Endothelial cell of umbilical vein (primary cell): Measurements from ENCODE around the gene TSPEAR. TPM values are rescaled to one million over a fixed set of nuclear protein-coding genes. Genes with fewer than 3 reads are reported as not detected.

Experiments
- BruUV-seq: library from RNA; stranded (reverse); fragments of 400-500 nt; replicated peaks from 2 replicates; lab custom pipeline; 2021; lab: Mats Ljungman, UMichigan
- CTCF ChIA-PET: fragments of 300-600, 350-600 bp; sonication (Branson Sonifier 250); formaldehyde crosslinking; loops from one replicate; lab custom pipeline; 2021; ENCODE audit warnings: antibody characterized with exemption, inconsistent platforms; lab: Charles Lee
- POLR2A ChIA-PET: fragments of 300-600, 350-600 bp; sonication (Branson Sonifier 250); formaldehyde crosslinking; loops from one replicate; lab custom pipeline; 2021; ENCODE audit warnings: antibody characterized with exemption, inconsistent platforms; lab: Charles Lee
- DNase-seq: peaks from one replicate; pipeline ENCODE4 v3.0.0-alpha.2; 2011; ENCODE audit warnings: low read depth, low spot score
- FAIRE-seq: peaks from 2 replicates; lab custom pipeline; 2011; peaks lifted over from hg19 to GRCh38; lab: Jason Lieb, UNC
- H2AFZ ChIP-seq: 2 replicates; pipeline ENCODE4 v1.6.0; 2012; ENCODE audit warnings: low read depth, low read length, control low read depth, inconsistent platforms
- H3K27ac ChIP-seq: 2 replicates; pipeline ENCODE4 v1.5.1; 2011; ENCODE audit warnings: low read depth, mild to moderate bottlenecking, control low read depth, low read length, moderate library complexity; ENCODE audit not compliant: insufficient read depth
- H3K27me3 ChIP-seq, 2 experiments: 2 replicates each; pipeline versions ENCODE4 v1.6.0 to v1.6.1; 2011; ENCODE audit warnings: low read length in 2 of 2, mixed read lengths in 1 of 2; ENCODE audit not compliant: control insufficient read depth in 2 of 2, insufficient read depth in 2 of 2
- H3K36me3 ChIP-seq, 2 experiments: 2 replicates in 1 of 2; 3 replicates in 1 of 2; pipeline ENCODE4 v1.5.1; 2011; ENCODE audit warnings: low read length in 2 of 2, mild to moderate bottlenecking in 1 of 2, moderate library complexity in 1 of 2; ENCODE audit not compliant: control insufficient read depth in 2 of 2, insufficient read depth in 2 of 2; ENCODE audit errors: extremely low read depth in 1 of 2
- H3K4me1 ChIP-seq: 3 replicates; pipeline ENCODE4 v1.5.1; 2011; ENCODE audit warnings: mild to moderate bottlenecking, low read length; ENCODE audit not compliant: control insufficient read depth, insufficient read depth; ENCODE audit errors: extremely low read depth
- H3K4me2 ChIP-seq: 2 replicates; pipeline ENCODE4 v1.6.1; 2011; ENCODE audit warnings: low read length, control low read depth, mixed read lengths; ENCODE audit not compliant: insufficient read depth
- H3K4me3 ChIP-seq, 3 experiments: fragments of 200-600 bp in 1 of 3; sonication (generic), shearing (Covaris generic) in 1 of 3; replicated peaks in 1 of 3; 2 replicates each; pipeline ENCODE4 v1.5.1; 2011 to 2016; ENCODE audit warnings: control low read depth in 3 of 3, low read length in 3 of 3, mild to moderate bottlenecking in 2 of 3, inconsistent platforms in 1 of 3, low read depth in 1 of 3, moderate library complexity in 1 of 3; ENCODE audit not compliant: insufficient read depth in 1 of 3
- H3K79me2 ChIP-seq: 2 replicates; pipeline ENCODE4 v1.6.0; 2012; ENCODE audit warnings: low read length, inconsistent platforms; ENCODE audit not compliant: control insufficient read depth, insufficient read depth
- H3K9ac ChIP-seq: replicated peaks from 2 replicates; pipeline ENCODE3; 2011; ENCODE audit warnings: low read length, control low read depth; ENCODE audit not compliant: insufficient read depth; ENCODE audit errors: extremely low read depth
- H3K9me1 ChIP-seq: replicated peaks from 3 replicates; pipeline ENCODE4 v1.6.0; 2011; ENCODE audit warnings: mild to moderate bottlenecking, low read length; ENCODE audit not compliant: control insufficient read depth, insufficient read depth; ENCODE audit errors: extremely low read depth
- H3K9me3 ChIP-seq: replicated peaks from 2 replicates; pipeline ENCODE4 v1.5.1; 2012; ENCODE audit warnings: low read length, inconsistent platforms; ENCODE audit not compliant: control insufficient read depth, insufficient read depth
- H4K20me1 ChIP-seq: replicated peaks from 2 replicates; pipeline ENCODE3; 2011; ENCODE audit warnings: mild to moderate bottlenecking, low read length; ENCODE audit not compliant: control insufficient read depth, insufficient read depth; ENCODE audit errors: extremely low read depth
- EZH2 ChIP-seq: IDR thresholded peaks from 2 replicates; pipeline ENCODE4 v1.6.1; 2012; ENCODE audit warnings: borderline replicate concordance, low read depth, mild to moderate bottlenecking, moderate library complexity, low read length, inconsistent platforms; ENCODE audit not compliant: severe bottlenecking
- FOS ChIP-seq: IDR thresholded peaks from 2 replicates; pipeline ENCODE4 v1.6.1; 2011; ENCODE audit warnings: mild to moderate bottlenecking, low read length, moderate library complexity, borderline replicate concordance; ENCODE audit not compliant: insufficient read depth
- GATA2 ChIP-seq: IDR thresholded peaks from 2 replicates; pipeline ENCODE4 v1.7.0; 2011; ENCODE audit warnings: low read depth, mild to moderate bottlenecking, moderate library complexity, mixed read lengths, low read length; ENCODE audit not compliant: insufficient read length, insufficient read depth
- JUN ChIP-seq: IDR thresholded peaks from 2 replicates; pipeline ENCODE4 v1.6.1; 2011; ENCODE audit warnings: borderline replicate concordance, low read depth; ENCODE audit not compliant: insufficient read length, insufficient read depth
- MYC ChIP-seq: IDR thresholded peaks from one replicate; pipeline ENCODE4 v1.6.1; 2011; ENCODE audit warnings: mild to moderate bottlenecking, low read depth, low read length
- POLR2A ChIP-seq: IDR thresholded peaks from 2 replicates; pipeline ENCODE4 v1.6.1; 2012; ENCODE audit warnings: low read depth, mild to moderate bottlenecking, control low read depth, low read length
- POLR2AphosphoS5 ChIP-seq: IDR thresholded peaks from 2 replicates; pipeline ENCODE4 v1.6.1; 2012; ENCODE audit warnings: low read depth, mild to moderate bottlenecking, control low read depth, low read length, moderate library complexity; ENCODE audit not compliant: insufficient read depth
- dilution Hi-C: fragments of 300-500 bp; cut with MboI; formaldehyde crosslinking; loops from one replicate; pipeline ENCODE4 v1.15.0; 2019; ENCODE audit warnings: low sequenced_read_pairs; ENCODE audit not compliant: extremely low pct_ligation_motif_present
- intact Hi-C: fragments of 100-400 bp; cut with micrococcal nuclease; formaldehyde crosslinking; loops from one replicate; pipeline ENCODE4 v1.10.0; 2022
- polyA plus RNA-seq, 4 experiments: library from polyadenylated mRNA; depleted of rRNA in 3 of 4; stranded (reverse) in 3 of 4; unstranded in 1 of 4; fragments of >200 nt; gene quantifications; 2 replicates each; pipeline versions ENCODE4 v1.2.1 to v1.2.3, GENCODE V29; 2011 to 2012; ENCODE audit warnings: missing spikeins in 1 of 4
- total RNA-seq: library from RNA; stranded (reverse); gene quantifications from 2 replicates; pipeline ENCODE4 v1.2.3, GENCODE V29; 2021
- TF ChIP-seq, protein P1 (sequence below): IDR thresholded peaks from 2 replicates; pipeline ENCODE4 v1.6.1; 2011; ENCODE audit not compliant: insufficient read depth, insufficient read length
- TF ChIP-seq, protein P2 (sequence below), 2 donors: IDR thresholded peaks; 1 replicate in 1 of 2; 2 replicates in 1 of 2; pipeline ENCODE4 v1.5.1; 2011; ENCODE audit warnings: low read length in 2 of 2, mild to moderate bottlenecking in 2 of 2, moderate library complexity in 2 of 2, control low read depth in 1 of 2, inconsistent platforms in 1 of 2, low read depth in 1 of 2; ENCODE audit not compliant: insufficient read depth in 1 of 2; ENCODE audit errors: extremely low read depth in 1 of 2

The TSPEAR gene
- total and polyA plus RNA-seq, 2 donors (not counting 3 experiments of a cell fraction or from before 2014, with no cell fraction given): 0.01 TPM; not detected in 1

DNA sequence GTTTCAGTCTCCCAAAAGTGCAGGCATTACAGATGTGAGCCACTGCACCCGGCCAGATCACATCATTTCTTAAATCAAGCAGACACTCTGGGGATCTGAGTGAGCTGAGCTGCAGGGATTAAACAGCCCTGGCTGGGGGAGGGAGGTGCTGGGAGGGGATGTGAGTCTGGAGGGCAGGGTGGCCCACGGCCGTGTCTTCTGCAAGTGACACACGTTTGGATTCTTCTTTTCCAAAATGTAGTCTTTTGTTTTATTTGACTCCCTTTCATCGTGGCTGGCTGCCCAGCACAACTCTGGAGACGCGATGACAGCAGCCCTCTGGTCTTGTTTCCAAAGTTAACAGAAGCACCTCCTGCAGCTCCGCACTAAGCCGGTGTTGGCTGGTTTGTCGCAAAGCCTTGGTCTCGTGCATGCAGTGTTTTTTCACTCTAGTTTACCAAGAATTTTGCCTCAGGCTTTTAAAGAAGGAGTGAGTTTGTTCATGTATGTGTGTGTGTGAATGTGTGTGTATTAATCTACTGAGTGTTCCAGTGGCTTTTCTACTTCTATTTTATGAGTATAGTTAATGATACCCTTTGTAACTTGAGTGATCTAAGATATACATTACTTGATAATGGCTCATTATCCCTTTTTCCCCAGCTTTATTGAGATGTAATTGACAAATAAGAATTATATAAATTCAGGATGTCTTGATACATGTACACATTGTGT, 128.1 kb downstream of the TSPEAR start:
- dilution Hi-C loops (no loop called here), intact Hi-C loops (no loop called here)
- DNase-seq: no peak
- Histone ChIP-seq H3K27ac (no peak overlapping the region), H3K4me3 (no peak overlapping the region), H3K36me3 (no peaks in the 10 kb centered on the region), H4K20me1 (no peaks in the 10 kb centered on the region), H3K9me3 (no peaks in the 10 kb centered on the region), H2AFZ (no peak overlapping the region), H3K9me1 (no peaks in the 10 kb centered on the region), H3K4me1 (no peaks in the 10 kb centered on the region), H3K9ac (no peak overlapping the region), H3K27me3 (peaks cover 3 to 8% of the 10 kb centered on the region in 2 experiments), H3K4me2 (no peak overlapping the region), H3K79me2 (no peaks in the 10 kb centered on the region)
- POLR2A ChIA-PET: no interaction called here
- CTCF ChIA-PET: no interaction called here
- no peak for FAIRE-seq
- TF ChIP-seq JUN: no peak
- TF ChIP-seq, protein P1, sequence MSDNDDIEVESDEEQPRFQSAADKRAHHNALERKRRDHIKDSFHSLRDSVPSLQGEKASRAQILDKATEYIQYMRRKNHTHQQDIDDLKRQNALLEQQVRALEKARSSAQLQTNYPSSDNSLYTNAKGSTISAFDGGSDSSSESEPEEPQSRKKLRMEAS: no peak
- no peak for TF ChIP-seq FOS
- no peak for TF ChIP-seq POLR2AphosphoS5
- TF ChIP-seq EZH2: no peak
- no peak for TF ChIP-seq GATA2
- TF ChIP-seq POLR2A: no peak
- TF ChIP-seq MYC: no peak
- TF ChIP-seq, protein P2, sequence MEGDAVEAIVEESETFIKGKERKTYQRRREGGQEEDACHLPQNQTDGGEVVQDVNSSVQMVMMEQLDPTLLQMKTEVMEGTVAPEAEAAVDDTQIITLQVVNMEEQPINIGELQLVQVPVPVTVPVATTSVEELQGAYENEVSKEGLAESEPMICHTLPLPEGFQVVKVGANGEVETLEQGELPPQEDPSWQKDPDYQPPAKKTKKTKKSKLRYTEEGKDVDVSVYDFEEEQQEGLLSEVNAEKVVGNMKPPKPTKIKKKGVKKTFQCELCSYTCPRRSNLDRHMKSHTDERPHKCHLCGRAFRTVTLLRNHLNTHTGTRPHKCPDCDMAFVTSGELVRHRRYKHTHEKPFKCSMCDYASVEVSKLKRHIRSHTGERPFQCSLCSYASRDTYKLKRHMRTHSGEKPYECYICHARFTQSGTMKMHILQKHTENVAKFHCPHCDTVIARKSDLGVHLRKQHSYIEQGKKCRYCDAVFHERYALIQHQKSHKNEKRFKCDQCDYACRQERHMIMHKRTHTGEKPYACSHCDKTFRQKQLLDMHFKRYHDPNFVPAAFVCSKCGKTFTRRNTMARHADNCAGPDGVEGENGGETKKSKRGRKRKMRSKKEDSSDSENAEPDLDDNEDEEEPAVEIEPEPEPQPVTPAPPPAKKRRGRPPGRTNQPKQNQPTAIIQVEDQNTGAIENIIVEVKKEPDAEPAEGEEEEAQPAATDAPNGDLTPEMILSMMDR (IDR thresholded peaks at IDR 0.05; ENCODE audit: extremely low read depth in 1 of 2, insufficient read depth in 1 of 2, low read depth in 1 of 2, low read length in 2 of 2): no peak
- no TSS peak for BruUV-seq
